ENCODE results near the gene EIF4G3.

DNA sequence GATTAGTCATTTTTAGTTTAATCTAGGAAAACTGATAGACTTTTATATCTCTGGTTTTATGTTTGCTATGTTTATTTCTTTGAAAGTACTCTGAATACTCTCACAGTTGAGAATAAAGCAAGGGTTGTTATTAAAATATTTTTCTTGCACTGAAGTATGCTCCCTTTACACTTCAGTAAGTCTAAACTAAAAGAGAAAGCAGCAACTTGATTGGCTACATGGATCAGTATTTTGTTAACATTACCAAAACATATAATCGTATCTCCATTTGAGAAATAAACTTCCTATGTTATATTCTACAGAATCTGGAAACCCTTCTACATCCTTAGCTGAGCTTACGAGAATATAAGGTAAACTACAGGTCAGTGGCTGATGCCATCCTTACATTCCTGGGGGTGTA is 240.1 kb downstream of the EIF4G3 start:
- TF ChIP-seq EZH2 (IDR thresholded peaks at IDR 0.05): no peak
- TF ChIP-seq FOXP2 (optimal IDR thresholded peaks at IDR 0.05; ENCODE audit: control extremely low read depth, extremely low read length, insufficient read depth): no peak

Measured in SK-N-MC (cell line).